Activated CD4-positive, alpha-beta T cell treated with anti-CD3 and anti-CD28 coated beads, Interleukin-2, amount 50 U/mL, for 48 hours (primary cell): Measurements from ENCODE around the gene ST3GAL2.
"Not testable (repeated sequence)": the region's sequence is repeated elsewhere in the genome, so short reads cannot be mapped to it uniquely, and the experiment has no call there.

Experiments used
- DNase-seq, 2 experiments: peaks; one replicate each; pipeline ENCODE4 v3.0.0-alpha.2; 2020

ST3GAL2 gene

DNA sequence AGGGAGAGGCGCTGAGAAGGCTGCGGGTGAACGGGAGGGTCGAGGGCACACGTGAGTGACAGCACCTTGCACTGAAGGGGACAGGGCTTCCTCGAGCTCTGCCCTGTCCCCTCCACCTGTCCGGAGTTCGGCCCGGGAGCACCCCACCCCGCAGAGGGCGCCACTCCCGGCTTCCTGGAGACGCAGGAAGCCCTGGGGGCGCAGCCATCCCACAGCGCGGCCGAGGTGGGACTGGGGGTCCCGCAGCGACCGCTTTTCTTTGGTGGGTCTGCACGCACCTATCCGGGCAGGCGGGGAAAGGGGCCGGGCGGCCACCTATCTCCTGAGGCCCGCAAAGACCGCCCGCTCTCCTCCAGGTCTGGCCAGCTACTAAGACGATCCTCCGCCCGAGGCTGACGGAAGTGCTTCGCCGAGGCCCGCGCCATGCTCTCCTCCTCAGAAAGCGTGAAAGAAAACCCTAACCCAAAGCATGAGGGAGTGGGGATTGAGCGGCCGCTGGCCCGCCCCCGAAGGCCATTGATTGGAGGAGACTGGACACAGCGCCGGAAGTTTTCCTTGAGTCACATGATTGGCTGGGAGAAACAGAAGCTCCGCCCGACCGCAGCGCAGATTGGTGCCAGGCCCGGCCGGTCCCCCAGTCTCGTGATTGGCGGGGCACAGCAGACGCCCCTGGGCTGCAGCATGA lies 57.8 kb downstream of the ST3GAL2 start:
- DNase-seq: peak; percentile 95 to 97

DNA sequence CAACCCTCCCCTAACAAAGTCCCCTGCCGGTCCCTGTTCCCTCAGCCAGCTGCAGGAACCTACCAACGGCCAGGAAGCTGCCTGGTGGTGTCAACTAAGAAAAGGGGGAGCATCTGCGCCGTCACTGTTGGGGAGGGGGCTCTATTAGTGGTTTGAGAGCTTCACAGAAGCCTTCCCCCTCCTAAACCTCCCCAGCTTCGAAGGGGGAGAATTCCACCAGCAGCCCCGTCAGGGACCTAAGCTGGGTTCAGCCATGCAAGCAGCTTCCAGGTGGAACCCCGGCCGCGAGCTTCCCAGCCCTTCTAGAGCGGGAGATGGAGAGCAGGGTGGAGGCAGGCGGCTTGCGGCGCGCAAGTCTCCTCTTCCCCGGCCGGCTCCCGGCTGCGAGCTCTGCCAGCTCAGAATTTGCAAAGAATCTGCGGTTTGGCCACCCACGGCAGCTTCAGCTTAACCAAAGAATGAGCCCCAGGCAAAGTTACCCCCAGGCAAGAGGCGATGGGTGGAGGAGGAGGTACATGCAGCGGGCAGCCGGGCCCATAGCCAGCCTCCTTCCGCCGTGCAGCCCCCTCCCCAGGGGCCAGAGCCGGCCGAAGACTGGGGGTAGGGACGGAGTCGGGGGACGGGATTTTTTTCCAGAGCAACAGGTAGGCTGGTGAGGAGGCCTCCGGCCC lies 58.5 kb downstream of the ST3GAL2 start:
- peak; percentile 81 to 86 for DNase-seq

DNA sequence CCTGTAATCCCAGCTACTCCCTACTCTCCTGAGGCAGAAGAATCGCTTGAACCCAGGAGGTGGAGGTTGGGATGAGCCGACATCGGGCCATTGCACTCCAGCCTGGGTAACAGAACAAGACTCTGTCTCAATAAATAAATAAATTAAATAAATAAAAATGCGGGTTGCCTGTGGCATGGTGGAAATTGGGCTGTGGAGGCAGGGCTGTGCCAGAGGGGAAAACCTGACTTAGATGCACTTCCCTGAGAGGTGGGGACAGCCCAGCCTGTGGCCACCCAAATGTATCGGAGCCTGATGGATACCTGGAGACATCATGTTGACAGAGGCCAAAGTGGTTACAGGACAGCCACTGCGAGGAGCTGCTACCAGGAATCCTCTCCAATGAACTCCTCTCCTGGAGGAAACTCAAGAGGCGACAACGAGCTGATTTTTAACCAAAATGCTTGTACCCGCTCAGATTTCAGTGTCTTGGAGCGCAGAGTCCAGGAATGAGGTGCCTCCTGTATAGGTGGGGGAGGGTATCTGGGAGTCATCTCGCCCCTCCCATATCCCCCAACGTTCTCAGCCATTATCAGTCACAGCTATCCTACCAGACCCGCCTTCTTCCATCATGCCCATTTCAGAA lies 59.9 kb downstream of the ST3GAL2 start:
- DNase-seq: peak in 1 of 2 experiments; percentile 12

DNA sequence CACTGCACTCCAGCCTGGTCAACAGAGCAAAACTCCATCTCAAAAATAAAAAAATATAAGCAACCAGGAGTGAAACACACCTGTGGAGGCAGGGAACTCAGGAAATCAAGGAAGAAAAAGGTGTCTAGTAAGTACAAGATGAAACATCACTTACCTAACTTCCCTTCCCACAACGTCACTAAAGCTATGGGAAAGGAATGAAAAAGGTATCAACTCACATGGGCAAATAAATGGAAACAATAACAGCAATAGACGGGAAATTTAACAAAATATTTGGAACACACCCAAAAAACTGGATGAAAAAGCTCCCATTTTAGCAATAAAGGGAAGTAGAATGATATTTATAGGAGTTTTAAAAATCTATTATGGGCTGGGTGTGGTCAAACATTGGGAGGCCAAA lies 61.1 kb downstream of the ST3GAL2 start:
- no peak for DNase-seq

DNA sequence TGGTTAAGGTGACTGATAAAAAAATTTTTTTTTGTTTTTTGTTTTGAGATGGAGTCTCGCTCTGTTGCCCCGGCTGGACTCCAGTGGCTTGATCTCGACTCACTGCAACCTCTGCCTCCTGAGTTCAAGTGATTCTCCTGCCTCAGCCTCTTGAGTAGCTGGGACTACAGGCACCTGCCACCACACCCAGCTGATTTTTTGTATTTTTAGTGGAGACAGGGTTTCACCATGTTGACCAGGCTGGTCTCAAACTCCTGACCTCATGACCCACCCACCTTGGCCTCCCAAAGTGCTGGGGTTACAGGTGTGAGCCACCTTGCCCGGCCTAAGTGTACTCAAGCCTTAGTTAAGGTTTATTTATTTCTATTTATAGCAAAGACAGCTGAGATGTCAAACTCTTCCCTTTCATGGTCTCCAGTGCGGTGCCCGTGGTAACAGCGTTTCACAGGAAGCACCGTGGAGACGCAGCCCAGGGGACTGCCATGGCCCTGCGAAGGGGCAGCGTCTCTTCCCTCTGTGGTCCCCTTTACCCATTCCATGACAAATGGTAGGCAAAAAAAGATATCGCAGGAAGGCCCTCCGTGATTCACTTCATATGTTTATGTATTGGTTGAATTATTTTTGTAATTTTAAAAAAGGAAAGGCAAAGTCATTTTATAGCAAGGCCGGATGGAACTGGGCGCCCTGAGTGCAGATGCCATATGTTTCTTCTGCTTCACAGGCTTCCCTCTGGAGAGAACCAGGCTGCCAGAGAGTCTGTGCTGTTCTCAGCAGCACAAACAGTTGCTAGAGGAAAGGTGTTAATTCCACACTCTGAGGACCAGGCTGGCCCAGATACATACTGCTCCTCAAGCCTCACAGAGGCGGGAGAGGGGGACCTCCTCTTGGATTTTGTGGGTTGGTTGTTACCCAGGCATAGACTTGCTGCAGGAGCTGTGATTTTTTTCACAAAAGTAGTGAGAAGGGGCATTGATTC lies 63.0 kb downstream of the ST3GAL2 start:
- no peak for DNase-seq

DNA sequence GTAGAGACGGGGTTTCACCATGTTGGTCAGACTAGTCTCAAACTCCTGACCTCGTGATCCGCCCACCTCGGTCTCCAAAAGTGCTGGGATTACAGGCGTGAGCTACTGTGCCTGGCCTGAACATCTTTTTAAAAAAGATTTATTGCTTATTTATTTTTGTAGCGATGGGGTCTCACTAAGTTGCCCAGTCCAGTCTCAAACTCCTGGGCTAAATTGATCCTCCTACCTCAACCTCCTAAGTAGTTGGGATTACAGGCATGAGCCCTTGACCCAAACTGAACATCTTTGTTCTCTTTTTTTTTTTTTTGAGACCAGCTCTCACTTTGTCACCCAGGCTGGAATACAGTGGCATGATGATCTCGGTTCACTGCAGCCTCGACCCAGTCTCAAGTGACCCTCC lies 64.7 kb downstream of the ST3GAL2 start:
- DNase-seq: no peak

DNA sequence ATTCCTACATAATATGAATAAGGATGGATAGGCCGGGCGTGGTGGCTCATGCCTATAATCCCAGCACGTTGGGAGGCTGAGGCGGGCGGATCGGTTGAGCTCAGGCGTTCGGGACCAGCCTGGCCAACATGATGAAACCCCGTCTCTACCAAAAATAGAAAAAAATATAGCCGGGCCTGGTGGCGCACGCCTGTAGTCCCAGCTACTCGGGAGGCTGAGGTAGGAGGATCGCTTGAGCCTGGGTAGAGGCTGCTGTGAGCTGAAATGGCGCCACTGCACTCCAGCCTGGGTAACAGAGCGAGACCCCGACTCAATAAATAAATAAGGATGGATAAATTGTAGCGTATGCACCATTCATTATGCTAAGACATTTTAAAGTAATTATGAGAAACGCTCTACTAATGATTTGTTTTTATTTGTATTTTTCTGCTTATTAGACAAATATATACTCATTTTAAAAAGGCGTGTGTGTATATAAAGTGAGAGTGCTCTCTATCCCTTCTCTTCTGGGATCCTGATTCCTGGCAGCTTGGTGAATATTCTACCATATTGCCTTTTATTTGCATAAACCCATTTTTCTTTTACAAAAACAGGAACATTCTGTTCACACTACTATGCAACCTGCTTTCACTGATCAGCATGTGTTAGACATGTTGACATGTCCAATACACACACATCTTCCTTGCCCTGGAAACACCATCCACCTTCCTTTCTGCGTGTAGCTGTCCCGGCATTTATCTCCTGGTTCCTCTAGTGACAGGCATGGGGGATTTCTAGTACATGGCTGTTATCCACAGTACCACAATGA lies 65.8 kb downstream of the ST3GAL2 start:
- DNase-seq: no peak

DNA sequence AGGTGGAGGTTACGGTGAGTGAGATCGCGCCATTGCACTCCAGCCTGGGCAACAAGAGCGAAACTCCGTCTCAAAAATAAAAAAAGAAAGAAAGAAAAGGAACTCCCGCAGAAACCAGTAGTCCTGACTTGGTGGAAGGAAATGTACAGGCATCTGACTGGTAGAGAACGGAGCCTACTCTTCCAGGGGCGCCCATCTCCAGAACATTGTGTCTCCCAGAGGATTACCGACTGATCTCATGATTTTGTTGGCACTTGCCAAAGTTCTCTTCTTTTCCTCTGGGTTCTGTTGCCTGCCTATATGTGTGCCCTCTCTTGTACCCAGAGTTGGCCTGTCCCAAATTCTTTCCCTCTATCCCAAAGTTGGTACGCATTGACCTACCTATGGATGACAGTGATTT lies 68.0 kb downstream of the ST3GAL2 start:
- no peak for DNase-seq

DNA sequence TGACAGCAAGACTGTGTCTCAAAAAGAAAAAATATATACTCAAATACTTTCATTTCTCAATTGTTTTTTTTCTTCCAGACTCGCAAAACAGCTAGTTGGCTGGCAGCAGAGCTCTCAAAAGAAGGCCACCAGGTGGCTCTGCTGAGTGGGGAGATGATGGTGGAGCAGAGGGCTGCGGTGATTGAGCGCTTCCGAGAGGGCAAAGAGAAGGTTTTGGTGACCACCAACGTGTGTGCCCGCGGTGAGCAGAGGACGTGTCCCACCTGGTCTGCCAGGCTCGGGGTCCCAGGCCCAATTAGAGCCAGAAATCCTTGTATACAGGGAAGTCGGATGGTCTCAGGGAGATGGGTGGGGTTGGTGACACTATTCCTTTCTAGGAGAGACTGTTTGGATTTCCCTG lies 68.8 kb downstream of the ST3GAL2 start:
- peak; percentile 26 to 44 for DNase-seq

DNA sequence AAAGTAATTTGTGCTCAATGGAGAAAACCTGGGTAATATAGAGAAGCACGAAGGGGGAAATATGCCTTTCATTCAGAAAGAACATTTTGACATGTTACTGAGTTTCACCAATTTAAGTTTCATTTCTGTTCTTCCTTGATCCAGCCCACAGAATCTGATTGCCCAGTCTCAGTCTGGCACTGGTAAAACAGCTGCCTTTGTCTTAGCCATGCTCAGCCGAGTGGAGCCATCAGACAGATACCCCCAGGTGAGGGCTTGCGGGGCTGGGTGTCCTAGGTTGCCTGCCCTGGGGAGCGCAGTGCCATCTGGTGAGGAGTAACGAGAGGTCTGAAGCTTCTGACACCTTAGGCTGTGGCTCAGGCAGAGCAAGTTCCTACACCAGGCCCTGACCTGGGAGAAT lies 74.5 kb downstream of the ST3GAL2 start:
- no peak for DNase-seq

DNA sequence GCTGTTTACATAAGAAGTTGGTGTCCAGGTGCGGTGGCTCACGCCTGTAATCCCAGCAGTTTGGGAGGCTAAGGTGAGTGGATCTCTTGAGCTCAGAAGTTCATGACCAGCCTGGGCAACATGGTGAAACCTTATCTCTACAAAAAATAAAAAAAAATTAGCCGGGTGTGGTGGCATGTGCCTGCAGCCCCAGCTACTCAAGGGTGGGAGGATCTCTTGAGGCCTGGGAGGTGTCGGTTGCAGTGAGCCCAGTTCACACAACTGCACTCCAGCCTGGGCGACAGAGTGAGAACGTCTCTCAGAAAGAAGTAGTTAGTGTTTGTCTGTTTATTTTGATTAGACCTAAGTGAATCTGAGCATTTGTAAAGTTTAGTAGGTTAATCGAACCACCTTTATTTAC lies 79.3 kb downstream of the ST3GAL2 start:
- no peak for DNase-seq

DNA sequence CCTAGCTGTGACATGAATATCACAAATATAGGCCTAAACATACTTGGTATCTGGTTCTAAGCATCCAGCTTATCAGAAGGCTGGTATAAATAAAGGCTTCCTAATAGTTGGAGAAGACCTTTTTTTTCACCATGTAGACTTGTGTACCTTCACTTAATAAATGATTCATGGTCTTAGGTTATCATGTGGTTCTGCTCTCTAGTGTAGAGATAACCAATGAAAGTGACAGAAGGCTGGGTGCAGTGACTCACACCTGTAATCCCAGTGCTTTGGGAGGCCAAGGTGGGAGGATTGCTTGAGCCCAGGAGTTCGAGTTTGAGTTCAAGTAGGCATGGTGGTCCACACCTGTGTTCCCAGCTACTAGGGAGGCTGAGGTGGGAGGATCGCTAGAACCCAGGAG lies 89.1 kb downstream of the ST3GAL2 start:
- DNase-seq: peak; percentile 6 to 11

DNA sequence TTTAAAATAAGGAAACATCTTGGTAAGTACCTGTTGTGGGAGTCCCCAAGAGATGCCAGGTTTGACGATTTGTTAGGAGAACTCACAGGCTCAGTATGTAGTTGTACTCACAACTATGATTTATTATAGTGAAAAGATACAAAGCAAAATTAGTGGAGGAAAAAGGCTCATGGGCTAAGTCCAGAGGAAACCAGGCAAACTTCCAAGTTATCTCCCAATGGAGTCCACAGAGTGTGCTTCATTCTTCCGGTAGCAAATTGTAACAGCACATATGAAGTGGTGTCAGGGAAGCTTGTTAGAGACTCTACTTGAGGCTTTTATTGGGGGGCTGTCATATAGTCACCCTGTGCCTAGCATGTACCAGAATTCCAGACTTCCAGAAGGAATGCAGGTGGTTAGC lies 89.9 kb downstream of the ST3GAL2 start:
- DNase-seq: no peak

DNA sequence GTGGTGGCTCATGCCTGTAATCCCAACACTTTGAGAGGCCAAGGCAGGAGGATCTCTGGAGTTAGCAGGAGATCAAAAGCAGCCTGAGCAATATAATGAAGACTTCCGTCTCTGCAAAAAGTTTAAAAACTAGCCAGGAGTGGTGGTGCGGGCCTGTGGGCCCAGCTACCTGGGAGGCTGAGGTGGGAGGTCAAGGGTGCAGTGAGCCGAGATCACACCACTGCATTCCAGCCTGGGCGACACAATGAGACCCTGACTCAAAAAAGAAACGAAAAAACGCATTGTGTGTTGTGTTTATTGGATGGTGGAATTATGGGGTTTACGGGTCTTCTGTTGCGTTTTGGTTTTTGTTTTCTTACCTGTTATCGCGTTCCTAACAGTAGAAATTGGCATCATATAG lies 93.1 kb downstream of the ST3GAL2 start:
- DNase-seq: no peak

DNA sequence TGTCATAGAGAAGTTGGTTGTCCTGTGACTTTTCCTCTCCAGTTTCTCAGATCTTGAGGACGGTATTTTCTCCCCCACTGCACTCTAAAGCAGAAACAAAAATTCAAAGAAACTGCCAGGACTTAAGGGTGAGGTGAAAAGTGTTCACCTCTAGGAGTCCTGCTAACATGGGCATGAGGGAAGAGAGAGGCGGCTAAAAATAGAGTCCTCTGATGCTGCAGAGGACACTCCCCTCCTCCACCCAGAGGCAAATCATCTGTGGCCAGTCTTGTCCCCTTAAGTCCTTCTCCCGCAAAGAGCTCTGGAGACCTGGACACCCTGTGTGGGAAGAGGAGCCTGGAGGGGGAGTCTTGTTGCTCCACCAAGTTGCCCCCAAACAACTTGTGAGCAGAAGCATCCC lies 96.9 kb downstream of the ST3GAL2 start:
- no peak for DNase-seq

DNA sequence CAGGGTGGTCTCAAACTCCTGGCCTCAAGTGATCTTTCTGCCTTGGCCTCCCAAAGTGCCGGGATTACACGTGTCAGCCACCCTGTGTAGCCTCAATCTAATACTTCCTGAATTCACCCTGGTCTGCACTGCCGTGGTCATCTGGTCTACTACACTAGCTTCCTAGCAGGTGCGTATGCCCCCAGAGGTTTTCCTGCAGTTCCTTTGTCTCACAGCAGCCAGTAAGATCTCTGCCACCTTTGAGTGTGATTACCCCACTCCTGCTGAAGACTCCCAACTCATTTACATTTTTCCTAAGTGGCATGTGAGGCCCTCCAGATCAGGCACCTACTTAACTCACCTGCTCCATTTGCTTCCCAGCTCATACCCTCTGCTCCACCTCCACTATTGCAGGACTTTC lies 97.3 kb downstream of the ST3GAL2 start:
- DNase-seq: no peak

DNA sequence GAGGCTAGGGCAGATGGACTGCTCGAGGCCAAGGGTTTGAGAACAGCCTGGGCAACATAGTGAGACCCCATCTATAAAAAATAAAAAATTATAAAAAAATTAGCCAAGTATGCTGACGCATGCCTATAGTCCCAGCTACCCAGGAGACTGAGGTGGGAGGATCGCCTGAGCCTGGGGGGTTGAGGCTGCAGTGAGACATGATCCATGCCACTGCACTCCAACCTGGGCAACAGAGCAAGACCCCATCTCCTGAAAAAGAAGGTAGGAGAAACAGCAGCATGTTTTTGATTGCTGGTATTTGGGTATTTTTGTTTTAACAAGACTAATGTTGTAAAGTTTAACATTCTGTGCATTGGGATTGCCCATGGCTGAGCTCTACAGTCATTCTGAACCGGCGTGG lies 101.1 kb downstream of the ST3GAL2 start:
- no peak for DNase-seq

DNA sequence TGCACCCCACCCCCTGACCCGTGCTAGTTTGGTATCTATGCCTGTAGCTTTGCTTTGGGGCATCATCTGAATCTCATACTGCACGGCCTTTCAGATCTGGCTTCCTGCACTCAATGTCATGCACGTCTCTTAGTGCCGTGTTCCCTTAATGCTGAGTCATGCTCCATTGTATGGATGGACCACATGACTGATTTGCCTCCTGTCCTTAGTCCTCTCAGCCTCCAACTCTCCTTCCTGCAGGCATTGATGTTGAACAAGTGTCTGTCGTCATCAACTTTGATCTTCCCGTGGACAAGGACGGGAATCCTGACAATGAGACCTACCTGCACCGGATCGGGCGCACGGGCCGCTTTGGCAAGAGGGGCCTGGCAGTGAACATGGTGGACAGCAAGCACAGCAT lies 106.2 kb downstream of the ST3GAL2 start:
- not testable (repeated sequence) for DNase-seq

DNA sequence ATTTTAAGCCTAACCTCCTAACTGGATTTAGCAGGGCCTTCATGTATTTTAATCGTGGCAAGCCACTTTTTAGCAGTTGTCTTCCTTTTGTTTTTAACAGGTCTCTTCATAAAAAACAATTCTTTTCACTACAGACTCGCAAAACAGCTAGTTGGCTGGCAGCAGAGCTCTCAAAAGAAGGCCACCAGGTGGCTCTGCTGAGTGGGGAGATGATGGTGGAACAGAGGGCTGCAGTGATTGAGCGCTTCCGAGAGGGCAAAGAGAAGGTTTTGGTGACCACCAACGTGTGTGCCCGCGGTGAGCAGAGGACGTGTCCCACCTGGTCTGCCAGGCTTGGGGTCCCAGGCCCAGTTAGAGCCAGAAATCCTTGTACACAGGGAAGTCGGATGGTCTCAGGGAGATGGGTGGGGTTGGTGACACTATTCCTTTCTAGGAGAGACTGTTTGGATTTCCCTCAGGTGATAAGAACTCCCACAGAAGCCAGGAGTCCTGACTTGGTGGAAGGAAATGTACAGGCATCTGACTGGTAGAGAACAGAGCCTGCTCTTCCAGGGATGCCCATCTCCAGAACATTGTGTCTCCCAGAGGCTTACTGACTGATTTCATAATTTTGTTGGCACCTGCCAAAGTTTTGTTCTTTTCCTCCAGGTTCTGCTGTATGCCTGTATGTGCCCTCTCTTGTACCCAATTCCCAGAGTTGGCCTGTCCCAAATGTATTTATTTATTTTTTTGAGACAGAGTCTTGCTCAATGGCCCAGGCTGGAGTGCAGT lies 107.1 kb downstream of the ST3GAL2 start:
- no peak for DNase-seq

DNA sequence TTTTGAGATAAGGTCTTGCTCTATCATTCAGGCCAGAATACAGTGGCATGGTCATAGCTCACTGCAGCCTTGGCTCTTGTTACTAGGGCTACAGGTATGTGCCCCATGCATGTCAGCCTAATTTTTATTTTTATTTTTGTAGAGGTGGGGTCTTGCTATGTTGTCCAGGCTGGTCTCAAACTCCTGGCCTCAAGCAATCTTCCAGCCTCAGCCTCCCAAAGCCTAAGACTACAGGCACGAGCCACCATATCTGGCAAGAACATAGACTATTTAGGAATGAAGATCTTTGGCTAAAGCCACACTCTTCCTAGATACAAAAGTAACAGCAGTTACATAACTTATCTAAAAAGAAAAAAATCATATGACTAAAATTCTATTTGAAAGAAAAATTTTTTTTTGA lies 107.8 kb downstream of the ST3GAL2 start:
- no peak for DNase-seq
